Renal cortical epithelial cell (primary cell): Measurements from ENCODE around the gene SHBG. TPM values are rescaled to one million over a fixed set of nuclear protein-coding genes. Genes with fewer than 3 reads are reported as not detected.
"Not testable (repeated sequence)": the region's sequence is repeated elsewhere in the genome, so short reads cannot be mapped to it uniquely, and the experiment has no call there.

Experiments used
- DNase-seq: peaks from one replicate; pipeline ENCODE4 v3.0.0-alpha.2; 2011; ENCODE audit warnings: low read depth
- total RNA-seq: library from RNA; depleted of rRNA; stranded (reverse); fragments of >200 nt; gene quantifications from 2 replicates; pipeline ENCODE4 v1.2.3, GENCODE V29; 2014

SHBG gene, protein sequence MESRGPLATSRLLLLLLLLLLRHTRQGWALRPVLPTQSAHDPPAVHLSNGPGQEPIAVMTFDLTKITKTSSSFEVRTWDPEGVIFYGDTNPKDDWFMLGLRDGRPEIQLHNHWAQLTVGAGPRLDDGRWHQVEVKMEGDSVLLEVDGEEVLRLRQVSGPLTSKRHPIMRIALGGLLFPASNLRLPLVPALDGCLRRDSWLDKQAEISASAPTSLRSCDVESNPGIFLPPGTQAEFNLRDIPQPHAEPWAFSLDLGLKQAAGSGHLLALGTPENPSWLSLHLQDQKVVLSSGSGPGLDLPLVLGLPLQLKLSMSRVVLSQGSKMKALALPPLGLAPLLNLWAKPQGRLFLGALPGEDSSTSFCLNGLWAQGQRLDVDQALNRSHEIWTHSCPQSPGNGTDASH
- 0.25 TPM in 1 of 2 replicates, not detected in the other for total RNA-seq

DNA sequence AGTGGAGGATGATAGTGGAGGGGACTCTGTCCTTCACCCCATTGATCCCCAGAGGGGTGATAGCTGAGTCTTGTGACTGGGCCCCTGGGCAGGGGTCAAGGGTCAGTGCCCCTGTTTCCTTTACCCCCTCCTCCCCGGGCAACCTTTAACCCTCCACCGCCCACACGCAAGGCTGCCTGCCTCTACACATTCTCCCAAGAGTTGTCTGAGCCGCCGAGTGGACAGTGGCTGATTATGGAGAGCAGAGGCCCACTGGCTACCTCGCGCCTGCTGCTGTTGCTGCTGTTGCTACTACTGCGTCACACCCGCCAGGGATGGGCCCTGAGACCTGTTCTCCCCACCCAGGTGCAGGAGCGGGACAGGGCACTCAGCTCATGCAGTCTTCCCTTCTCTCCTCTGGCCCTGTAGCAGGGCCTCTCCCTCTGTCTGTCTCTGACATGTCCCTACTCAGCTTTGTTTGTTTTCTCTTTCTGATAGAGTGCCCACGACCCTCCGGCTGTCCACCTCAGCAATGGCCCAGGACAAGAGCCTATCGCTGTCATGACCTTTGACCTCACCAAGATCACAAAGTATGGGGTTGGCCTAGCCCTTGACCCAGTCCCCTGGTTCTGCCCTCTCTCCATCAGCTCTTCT is at the start of gene SHBG:
SHBG (plus strand) TSS at position 197 of the 633 bp plus-strand sequence; CDS start at position 235, 38 bp downstream.
- no peak for DNase-seq

DNA sequence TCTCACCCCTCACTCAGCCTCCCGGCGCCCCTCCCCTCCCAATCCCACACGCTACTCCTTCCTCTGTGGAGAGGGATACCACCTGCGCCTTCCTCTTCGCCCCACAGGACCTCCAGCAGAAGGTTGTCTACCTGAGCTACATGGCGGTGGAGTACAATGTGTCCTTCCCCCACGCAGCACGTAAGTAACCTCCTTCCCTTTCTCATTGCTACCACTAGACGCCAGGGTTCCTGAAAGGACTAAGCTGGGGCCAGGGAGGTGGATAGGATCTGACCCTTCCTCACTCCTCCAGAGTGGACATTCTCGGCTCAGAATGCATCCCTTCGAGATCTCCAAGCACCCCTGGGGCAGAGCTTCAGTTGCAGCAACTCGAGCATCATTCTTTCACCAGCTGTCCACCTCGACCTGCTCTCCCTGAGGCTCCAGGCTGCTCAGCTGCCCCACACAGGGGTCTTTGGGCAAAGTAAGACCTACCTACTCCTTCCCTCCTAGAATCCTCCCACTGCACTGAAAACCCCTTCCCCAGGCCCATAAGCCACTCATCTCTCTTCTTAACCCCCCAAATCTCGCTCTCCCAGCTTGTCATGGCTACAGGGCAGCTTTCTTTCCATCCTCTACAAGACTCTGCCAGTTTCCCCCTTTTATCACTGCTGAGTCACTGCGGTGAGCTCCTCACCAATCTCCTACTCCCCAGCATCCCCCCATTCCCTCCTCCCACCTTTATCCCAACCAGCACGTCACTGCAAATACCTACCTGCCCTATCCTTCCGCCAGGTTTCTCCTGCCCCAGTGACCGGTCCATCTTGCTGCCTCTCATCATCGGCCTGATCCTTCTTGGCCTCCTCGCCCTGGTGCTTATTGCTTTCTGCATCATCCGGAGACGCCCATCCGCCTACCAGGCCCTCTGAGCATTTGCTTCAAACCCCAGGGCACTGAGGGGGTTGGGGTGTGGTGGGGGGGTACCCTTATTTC is 49.0 kb upstream of the SHBG start:
- DNase-seq, result no peak

DNA sequence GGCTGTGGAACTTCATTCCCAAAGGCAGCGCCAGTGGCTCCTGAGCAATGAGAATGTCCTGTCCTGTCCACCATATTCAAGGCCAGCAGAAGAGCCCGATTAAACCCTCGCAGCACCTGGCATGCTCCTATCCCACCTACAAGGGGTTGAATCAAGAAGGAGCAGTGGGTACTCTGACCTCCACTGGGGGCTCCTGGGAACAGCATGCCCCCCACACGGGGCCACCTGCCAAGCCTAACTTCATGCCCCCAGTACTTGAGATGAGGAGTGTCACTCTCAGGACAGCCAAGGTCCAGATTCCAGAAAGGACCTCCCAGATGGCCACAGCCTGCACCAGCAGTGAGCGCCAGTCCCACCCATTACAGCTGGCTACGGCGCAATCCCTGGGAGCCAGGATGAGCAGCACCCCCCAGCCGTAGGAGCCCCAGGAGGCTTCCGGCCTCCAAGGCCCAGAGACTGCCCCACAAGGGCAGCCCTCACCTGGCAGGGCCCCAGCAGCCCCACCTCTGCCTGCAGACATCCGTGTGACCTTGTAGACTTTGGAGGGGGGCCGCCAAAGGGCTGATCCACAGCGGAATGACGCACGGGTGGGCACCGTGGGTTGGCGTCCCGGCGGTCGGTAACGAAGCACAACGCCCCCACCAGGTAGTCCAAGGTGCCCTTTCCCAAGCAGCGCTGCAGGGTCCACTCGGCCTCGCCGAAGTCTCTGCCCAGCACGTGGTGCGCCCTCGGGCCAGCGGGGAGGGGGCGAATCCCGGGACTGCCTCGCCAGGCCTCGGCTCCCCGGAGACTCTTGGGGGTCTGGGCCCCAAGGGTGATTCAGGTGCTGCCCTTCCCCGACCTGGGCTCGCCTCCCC is 47.3 kb upstream of the SHBG start:
- no peak for DNase-seq

DNA sequence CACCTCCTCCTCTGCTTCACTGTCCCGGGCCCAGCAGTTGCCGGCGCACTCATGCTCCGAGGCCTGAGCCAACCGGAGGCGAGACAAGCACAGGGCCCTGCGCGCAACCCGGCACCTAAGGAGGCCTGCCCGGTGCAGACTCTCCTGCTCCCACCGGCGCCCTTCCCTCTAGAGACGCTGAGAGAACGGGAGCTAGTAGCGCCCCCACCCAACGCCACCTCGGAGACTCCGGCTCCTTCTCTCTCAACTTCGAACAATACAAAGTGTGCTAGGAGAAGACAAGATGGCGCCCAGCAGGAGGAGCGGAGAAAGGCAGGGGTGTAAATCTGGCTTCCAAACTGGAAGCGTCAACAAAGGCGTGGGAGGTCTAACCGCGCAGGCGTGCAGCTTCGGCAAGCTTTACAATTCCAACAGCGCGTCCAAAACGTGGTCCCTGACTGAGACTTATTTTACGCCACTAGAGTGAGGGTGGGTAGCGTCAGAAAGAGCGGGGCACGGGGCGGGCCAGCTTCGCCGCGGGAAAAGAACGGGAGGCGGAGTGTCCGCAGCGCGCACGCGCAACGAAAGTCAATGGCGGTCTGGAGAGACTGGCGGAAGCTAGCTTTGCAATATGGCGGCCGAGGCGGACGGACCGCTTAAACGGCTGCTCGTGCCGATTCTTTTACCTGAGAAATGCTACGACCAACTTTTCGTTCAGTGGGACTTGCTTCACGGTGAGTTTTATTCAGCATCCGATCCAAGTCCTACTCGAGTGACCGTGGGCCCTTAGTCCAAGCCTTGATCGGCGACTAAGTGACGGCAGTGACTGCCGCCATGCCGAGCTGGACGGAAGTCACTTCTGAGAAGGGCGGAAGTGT is 46.5 kb upstream of the SHBG start, which contains the start of gene MPDU1:
MPDU1 (plus strand) TSS at position 600 of the 857 bp plus-strand sequence; CDS start at position 611, 11 bp downstream.
- DNase-seq, result peak; percentile 88

DNA sequence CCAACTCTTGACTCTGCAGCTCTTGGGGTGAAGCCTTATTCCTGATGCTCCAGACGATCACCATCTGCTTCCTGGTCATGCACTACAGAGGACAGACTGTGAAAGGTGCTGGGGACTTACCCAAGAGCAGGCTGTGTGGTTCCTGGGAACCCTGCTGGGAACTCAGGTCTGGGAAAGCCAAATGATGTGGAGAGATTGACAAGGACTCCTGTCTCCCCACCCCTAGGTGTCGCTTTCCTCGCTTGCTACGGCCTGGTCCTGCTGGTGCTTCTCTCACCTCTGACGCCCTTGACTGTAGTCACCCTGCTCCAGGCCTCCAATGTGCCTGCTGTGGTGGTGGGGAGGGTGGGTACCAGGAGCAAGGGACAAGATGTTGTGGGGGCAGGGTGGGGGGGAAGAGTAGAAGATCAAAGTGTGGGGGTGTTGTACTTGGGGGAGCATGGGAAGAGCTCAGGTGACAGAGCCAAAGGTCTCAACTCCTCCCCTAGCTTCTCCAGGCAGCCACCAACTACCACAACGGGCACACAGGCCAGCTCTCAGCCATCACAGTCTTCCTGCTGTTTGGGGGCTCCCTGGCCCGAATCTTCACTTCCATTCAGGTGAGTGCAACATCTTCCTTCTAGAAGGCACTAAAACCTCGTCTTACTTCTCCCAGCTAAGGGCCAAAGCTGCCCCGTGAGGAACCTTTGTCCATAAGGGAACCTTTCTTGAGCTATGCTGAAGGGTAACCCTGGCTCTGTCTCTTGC is 43.1 kb upstream of the SHBG start:
- peak; percentile 23 for DNase-seq

DNA sequence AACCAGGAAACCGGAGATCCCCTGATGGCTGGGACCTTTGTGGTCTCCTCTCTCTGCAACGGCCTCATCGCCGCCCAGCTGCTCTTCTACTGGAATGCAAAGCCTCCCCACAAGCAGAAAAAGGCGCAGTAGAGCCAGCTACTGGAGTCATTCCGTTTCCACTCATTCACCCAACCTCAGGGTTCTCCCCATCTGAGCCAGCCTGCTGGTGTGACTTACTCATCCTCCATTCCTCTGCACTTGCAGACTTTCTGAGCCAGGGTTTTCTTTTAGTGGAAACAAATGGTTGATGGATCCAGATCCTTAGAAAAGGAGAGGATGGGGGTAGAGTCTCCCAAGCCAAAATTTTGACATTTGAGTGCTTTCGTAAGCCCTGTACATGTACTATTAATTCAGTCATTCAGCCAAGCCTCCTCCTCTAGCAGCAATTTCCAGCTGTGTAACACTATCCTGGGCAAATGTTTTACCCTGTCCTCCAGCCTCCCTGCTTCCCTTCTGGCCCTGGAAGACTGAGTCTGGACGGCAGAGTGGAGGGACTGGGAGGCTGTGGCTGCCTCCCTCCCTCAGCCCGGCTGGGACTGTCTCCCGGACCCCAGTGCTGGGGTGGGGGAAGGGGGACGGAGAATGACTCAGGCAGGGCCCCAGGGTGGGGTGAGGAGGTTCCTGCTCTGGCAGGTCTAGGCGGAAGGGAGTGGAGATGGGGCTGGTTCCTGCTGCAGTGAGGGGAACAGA is 42.3 kb upstream of the SHBG start:
- DNase-seq, result no peak

DNA sequence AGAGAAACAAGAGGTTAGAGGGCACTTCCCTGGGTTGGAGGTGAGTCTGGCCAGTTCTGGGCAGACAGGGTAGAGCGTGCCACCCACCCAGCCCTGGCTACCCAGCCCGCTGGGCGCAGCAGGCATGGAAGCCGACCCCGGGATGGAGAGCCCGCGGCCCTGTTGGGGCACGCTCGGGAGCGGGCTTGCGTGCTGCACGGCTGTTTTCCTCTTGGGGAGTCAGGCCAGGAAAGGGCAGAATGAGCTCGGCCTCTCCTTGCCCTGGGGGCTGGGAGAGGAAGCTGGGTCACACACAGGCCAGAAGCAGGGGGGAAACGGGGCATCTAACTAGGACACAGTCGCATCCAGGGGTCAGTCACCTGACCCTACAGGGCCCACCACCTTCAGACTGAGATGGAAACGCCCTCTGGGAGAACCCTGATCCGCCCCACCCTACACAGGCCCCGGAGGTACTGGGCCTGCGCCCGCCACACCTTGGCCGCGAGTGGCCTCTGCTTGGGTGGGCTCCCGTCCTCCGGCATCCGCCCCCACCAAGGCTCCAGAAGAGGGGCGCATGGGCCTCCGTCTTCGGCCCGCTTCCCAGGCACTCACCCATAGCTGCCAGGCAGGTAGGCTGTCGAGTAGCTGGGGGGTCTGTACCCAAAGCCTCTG is 41.3 kb upstream of the SHBG start:
- no peak for DNase-seq

DNA sequence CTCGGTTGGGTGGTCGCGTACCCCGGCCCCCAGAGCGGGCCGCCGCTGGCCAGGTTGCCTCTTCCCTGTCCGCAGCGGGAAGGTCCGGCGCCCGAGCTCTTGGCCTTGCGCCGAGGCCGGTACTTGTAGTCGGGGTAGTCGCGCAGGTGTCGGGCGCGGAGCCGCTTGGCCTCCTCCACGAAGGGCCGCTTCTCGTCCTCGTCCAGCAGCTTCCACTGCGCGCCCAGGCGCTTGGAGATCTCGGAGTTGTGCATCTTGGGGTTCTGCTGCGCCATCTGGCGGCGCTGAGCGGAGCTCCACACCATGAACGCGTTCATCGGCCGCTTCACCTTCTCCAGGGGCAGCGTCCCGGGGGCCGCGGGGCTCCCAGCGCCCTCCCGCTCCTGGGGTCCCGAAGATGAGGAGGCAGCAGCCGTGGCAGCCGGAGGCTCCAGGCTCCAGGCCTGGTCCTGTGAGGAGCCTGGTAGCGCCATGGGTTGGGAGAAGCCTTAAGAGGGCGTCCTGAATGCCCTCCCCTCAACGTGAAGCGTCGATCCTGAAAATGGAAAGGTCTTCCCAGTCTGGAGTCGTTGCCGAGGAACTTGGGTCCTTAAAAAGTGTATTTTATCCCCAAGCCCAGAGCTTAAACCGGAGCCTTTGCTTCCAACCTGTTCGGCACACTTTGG is 40.6 kb upstream of the SHBG start:
- peak; percentile 59 for DNase-seq

DNA sequence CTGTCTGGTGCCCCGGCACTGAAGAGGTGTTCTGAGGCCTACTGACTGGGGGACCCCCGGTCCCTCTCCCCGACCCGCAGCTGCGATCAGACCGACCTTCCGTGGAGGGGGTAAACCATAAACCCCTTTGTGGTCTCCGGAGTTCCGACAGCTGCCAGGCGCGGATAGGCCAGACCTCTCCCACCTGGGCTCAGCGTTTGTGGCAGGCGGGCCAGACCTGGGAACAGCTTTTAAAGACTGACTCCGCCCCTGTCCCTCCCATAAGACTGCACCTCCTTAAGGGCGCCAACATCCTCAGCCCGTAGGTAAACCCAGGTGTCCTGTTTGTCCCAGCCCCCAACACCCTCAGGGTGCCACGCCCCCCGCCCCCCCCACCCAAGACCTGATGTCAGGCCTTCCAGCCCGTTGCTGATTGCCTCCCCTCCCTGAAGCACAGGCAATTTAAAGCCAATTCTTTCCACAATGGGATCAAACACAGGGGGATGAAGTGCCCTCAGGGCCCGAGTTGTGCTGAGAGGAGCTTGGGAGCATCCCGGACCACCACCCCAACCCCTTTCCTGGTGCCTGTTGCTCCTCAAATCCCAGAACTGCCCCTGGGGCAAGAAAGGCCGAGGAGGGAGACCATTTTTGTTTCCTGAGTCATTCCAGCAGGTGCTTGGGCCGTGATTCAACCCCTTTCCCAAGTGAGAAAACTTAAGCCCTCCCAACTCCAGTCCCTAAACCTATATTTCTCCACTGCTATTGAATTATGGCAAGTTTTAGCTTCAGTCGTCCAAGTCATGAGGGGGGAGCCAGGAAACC is 39.8 kb upstream of the SHBG start, which contains the start of gene SOX15:
SOX15 (minus strand) TSS at position 204 of the 801 bp plus-strand sequence. CDS start 418 bp downstream, outside the sequence.
- DNase-seq, result peak; percentile 56

DNA sequence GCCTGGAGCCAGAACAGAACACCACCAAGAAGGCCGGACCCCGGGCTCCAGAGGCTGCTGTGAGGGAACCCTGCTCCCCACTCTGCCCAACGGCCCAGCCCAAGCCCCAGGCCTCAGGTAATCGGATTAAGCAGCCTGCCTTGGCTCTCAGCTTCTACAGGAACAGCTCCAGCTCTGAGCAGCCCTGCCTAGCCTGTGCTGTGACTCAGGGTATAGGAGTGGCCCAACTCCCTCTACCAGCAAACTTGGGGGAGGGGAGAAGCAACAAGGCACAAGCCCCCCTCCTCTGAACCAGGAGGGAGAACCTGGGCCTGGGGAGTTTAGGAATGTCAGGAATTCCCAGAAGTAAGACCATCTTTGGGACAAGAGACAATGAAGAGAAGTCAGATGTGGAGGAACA is 39.2 kb upstream of the SHBG start:
- peak; percentile 62 for DNase-seq

DNA sequence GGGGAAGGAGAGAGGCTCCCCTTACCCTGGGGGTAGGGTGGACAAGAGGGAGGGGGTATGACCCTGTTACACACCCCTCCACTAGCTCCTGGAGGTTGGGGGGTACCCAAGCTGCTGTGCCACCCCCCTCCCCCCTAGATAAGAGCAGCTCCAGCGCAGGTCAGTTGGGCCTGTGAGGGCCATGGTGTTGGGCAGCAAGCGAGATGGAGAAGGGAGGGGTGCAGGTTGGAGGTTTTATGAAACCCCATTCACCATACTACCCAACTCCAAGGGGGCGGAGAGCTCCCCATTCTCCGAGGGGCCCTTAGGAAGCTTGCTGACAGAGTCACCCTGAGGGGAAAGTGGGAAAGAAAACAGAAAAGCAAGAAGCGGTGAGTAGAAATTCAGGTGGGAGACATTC is 38.3 kb upstream of the SHBG start:
- no peak for DNase-seq

DNA sequence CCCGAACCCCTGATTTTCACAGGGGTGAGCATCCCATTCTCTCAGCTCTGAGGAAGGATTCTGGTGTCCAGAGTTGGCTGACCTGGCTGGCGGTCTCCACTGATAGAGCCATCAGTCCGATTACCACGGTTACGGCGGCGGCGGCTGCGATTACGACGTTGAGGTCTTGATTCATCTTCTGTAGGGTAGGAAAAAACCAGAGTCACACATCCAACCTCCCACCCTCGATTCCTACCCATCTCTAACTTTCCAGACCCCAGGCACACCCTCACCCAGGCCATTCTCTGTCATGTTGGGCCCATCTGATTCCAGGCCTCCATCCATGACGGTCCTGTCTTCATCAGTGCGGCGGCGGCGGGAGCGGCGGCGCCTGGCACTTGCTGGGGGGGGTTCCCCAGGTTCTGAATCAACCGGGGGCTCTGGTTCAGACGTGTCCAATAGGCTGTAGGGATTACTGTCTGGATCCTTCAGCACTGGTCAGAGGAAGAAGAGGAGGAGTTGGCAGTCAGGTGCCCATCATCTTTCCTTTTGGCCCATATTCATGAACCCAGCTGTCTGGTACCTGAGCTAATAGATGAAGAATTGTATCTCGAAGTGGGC is 37.4 kb upstream of the SHBG start:
- DNase-seq, result no peak

DNA sequence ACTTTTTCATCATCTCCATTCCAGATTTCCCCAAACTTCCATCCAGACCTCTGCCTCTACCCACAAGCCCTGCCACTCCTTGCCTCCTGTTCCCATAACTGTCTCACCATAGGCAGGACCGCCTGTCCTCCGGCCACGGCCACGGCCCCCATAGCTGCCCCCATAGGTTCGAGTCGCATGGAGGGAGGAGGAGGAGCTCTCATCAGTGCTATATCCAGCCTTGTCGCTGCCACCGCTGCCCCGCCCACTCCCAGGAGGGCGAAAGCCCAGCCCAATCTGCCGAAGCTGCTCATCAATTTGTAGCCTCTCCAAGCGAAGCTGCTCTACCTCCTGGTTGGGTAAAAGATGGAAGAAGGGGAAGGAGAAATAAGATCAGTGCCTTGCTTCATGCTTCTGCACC is 36.6 kb upstream of the SHBG start:
- no peak for DNase-seq

DNA sequence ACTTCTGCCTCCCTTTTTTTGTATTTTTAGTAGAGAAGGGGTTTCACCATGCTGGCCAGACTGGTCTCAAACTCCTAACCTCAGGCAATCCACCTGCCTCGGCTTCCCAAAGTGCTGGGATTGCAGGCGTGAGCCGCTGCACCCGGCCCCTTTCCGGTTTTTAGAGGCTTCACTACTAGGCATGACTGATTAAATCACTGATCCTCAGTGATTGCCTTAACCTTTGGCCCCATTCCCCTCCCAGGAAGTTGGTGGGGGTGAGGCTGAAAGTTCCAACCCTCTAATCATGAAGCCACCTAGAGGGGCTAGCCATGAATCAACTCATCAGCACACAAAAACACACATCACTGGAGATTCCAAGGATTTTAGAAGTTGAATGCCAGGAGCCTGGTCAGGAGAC is 32.4 kb upstream of the SHBG start:
- not testable (repeated sequence) for DNase-seq

DNA sequence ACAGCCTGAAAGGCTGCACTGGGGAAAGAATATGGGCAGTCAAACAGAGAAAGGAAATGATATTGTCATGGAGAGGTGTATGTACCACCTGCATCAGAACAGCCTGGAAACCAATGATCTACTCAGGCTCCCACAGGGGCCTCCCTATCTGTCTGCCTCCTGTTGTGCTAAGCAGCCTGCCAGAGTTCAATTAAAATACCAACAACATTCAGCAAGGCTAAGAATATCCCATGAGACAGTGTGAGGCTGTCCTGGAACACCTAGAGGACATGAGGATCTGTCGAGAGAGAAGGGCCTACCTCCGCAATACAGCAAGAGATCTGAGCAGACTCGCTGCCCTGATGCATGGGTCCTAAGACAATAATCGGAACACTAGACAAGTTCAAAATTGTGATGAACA is 23.7 kb upstream of the SHBG start:
- DNase-seq, result no peak

DNA sequence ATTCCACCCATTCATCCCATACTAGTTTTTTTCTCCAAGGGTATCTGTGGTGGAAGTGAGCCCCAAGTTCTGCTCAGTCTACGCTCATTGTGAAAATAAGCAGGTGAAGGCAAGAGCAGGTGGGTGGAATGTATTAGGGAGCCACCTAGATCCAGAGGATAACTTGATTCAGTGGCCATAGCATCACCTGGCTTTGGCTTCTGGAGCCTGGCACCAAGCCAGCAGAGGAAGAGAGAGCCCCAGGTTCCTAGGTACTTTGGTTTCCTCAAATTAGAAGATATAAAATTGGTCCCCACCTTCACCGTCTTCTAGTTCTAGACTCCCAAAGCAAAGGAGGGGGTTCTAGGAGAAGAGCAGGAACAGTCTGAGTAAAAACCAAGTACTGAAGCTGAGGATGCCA is 19.3 kb upstream of the SHBG start:
- DNase-seq, result no peak
